ENCODE data around the gene GNB1L. TPM values are rescaled to one million over a fixed set of nuclear protein-coding genes. Genes with fewer than 3 reads are reported as not detected.

Gene GNB1L
- polyA plus RNA-seq, 4 donors: 3.2 to 7.9 (median 3.8) TPM

DNA sequence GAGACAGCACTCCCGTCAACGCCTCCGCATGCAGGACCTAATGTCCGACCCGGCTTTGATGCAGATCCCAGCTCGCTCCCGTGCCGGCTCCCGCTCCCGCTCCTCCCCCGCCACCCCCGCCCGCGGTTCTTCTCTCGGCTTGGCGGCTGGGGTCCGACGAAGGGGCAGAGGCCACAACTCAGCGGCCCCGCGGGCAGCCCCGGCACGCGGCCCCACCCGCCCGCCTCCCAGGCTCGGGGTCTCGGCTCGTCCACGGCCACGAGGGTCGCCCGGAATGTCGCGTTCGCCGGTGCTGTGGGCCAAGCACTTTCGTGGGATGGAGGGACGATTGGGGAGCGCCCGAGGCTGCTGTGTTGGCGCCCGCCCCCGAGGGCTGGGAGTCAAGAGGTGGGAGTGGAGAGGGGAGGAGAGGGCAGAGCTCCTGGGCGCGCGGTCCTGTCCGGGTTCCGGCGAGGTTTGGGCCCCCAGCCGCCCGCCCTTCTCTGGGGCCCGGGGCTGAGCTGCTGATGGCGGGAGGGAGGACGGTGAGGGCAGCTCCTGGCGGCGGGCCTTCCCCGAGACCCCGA is 99.4 kb downstream of the GNB1L start:
- no peak for DNase-seq (ENCODE audit: low read depth in 4 of 4, low spot score in 3 of 4)

DNA sequence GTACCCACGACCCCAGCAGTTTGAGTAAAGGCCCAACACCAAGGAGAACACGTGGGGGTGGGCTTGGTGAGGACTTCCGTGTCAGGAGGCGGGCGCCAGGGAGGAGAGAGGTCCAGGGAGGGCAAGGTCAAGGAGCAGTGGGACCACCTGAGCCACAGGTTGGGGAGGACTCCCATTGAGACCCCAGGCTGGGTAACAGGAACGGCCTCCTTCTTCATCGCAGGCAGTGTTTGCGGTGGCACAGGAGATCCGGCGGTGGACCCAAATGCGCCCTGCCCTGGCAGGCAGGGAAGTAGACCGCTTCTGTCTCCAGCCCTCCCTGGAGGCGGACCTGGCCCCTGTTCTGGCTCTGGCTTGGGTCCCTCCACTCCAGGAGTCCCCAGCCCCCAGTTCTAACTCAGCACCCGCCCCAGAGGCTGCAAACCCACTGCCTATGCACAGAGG is 100.0 kb downstream of the GNB1L start:
- no peak for DNase-seq (ENCODE audit: low read depth in 4 of 4, low spot score in 3 of 4)

DNA sequence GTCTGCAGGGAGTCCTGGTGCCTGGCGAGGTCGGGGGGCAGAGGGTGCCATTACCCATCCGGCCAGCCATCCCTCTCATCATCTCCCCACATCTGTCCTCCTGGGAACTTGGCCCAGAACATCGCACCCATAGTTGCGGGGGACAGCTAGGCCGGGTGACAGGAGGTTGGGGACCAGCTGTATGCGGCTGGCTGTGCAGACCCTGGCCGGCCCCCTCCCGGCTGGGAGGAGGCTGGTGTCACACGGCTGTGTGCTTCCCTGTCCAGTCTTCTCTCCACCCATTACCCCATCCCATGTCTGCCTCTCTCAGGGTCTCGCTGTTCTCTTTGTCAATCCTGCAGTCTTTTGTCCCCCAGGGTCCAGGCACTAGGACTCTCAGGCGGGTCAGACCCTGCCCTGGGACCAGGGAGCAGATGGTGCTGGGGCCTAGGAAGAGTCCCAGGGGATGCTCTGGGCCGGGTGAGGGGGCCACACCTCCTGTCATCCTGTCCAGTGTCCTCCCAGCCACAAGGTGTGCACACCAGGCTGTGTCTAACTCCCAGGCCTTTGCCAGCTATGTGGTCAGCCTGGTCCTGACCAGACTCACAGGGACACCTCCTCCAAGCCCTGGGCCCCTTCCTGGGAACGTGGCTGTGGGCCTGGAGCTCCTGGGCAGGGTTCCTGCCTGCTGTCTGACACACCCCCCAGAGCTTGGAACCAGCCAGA is 100.5 kb downstream of the GNB1L start:
- no peak for DNase-seq (ENCODE audit: low read depth in 4 of 4, low spot score in 3 of 4)

DNA sequence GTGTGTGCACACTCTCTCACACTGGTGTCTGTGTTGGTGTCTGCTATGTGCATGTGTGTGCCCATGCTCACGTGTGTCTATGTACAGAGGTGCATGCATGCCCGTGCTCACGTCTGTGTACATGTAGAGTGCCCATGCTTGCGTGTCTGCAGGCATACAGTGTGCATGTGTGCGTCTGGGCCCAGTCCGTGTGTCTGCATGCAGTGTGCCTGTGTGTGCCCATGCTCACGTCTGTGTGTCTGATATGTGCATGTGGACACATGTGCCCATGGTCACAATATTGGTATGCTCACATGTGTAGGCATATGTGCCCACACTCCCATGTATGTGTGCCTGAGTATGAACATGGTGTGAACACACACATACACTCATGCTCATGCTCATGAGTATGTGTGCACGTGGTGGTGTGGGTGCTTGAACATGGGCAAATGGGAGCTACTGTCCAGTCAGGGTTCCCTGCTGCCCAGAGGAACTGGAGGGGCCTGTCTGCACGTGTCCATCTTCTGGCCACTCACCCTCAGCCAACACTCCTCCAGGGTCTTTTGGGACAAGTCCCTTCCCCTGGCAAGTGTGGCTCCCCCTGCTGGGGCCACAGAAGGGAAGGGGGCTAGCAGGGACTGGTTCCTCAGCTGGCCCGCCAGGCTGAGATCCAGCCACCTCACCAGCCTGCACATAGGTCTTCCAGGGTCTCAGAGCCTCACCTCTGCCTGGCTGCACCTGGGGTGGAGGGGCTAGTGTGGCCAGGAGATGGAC is 101.4 kb downstream of the GNB1L start:
- no peak for DNase-seq (ENCODE audit: low read depth in 4 of 4, low spot score in 3 of 4)

DNA sequence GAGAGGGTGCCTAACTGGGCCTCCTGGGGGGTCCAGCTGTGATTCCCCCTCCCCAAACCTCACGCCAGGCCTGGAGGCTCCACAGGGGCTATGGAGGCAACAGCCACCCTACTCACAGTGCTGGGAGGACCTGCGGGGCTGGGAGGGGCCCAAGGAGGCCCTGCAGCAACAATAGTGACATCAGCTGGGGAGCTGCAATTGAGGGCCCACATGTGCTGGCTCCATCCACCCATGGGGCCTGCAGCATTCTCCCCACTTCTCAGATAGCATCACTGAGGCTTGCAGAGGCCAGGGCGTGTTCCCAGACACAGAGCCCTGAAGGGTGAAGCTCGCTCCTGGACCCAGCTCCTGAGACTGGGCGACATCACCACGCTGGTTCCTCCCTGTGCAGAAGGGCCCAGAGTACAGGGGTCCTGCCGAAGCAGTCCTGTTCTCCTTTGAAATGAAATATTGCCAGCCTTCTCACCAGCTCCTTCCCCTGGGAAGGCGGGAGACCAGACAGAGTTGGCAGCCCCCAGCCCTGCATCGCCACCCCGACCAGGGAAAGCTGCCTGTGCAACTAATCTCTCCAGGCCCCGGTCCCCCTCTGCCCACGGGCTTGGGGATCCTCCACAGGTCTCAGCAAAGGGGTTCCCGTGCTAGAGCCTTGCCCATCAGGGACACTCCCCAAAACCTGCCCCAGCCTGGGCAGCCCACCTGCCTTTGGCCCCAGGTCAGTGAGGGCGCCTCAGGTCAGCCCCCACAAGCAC is 103.0 kb downstream of the GNB1L start:
- DNase-seq (ENCODE audit: low read depth in 4 of 4, low spot score in 3 of 4): no peak

DNA sequence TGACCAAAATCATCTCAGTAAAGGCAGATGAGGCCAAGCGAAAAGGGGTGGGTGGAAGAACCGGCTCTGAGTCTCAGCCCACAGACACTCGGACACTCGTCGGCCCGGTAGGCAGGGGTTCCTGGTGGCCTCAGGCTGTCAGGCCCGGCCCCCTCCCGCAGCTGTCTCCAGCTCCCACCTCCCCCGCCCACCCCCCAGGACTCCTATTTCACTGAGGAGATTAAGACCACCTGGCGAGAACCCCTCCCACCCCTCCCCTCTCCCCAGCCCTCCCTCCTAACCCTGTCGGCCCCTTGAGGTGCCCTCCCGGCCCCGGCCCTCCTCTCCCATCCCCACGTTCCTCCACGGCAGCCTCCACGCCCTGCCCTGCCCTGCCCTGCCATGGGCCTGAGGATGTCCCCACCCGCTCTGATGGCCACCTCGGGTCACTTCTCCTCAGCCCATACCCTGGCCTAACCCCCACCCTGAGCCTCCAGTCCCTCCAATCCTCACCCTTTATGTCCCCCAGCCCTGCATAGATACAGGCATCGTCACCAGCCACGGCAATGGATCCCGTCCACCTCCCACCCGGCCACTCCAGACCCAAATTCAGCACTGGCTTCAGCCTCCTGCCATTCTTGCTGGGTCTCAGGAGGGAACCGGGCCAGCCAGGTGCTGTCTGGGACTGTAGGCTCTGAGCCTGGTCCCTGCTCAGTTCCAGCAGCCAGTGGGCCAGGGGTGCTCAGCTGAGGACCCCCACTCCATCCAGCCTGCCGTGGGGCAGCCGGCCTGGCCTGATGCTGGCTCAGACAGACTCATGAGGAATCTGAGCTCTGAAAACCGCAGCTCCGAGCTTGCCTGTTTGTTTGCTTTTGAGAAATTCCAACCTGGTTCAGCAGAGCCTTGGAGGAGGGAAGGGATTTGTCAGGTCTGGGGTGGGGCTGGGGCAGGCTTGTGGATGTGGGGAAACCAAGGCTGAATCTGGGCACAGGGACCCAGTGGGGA is 103.9 kb downstream of the GNB1L start:
- DNase-seq (ENCODE audit: low read depth in 4 of 4, low spot score in 3 of 4): no peak

DNA sequence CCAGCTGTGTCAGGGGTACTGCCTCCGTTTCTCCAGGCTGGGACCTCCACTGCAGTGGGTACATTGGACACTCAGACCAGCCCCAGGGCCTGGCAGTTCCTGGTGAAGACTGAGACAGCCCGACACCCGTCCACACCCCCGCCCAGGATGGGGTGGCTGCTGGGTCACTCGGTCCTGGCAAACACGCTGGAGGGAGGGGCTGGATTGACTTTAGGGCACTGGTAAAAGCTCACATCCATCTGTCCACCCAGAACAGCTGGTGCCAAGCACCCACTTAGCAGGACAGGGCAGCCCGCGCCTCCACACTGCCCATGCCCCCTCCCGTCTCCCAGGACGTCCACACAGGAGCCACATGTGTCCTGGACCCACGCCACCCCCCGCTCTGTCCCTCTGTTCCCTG is 104.8 kb downstream of the GNB1L start:
- DNase-seq (ENCODE audit: low read depth in 4 of 4, low spot score in 3 of 4): no peak

DNA sequence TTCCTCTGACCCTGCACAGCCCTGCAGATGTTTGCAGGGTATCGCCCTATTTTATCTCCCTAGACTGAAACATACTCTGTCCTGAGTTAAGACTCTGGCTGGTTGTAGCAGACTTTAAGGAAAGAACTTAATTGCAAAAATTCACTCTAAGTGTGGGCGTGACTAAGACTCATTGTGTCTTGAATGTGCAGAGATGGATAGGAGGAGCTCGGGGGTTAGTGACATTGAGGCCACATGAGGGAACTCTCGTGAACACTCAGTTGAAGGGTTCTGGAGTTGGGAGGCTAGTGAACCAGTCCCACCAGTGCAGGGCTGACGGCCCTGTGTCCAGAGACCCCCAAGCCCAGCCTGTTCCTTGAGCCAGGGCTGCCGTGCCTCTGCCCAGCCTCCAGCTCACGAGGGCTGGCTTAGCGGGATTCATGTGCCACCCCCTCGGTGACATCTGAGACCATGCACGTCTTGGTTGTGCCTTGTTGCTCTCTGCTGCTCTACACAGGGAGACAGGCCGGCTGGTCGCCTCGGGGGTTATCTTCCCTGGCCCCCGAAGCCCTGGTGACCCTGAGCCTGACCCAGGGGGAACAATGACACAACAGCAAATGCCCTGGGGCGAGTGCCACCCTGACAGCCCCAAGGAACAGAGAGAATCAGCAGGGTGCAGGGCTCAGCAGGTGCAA is 105.5 kb downstream of the GNB1L start:
- DNase-seq (ENCODE audit: low read depth in 4 of 4, low spot score in 3 of 4): no peak

DNA sequence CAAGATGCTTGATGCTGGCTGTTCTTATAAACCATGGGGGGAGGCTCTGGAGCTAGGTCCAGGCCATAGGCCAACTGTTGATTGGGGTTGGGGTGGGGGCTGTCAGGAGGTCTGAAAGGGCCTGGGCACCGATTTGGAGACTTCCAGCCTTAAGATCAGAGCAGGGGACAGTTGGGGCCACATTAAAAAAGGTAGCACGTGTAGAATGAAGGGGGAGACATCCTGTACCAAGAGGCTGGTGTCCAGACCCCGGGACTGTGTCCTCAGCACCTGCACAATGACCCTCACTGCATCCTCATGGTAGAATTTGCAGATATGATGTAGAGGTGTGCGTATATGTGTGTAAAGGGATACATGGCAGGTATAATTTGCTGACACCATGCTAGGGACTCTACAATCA is 106.5 kb downstream of the GNB1L start:
- no peak for DNase-seq (ENCODE audit: low read depth in 4 of 4, low spot score in 3 of 4)

DNA sequence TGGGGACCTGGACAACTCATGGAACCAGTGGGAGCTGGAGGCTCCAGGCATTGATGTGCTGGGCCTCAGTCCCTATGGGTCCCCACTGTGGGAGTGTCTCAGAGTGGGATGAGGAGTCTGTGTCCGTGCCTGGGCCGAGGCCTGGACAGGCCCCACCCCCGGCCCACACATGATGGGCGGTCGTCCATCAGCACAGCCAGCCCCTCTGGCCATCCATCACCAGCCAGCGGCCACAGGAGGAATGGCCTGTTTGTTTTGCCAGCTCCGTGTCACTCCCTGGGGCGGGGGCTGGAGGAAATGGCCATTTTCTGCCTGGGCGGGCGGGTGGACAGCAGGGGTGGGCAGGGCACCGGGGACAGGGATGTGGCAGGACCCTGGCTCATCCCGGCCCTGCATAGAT is 107.1 kb downstream of the GNB1L start:
- no peak for DNase-seq (ENCODE audit: low read depth in 4 of 4, low spot score in 3 of 4)

DNA sequence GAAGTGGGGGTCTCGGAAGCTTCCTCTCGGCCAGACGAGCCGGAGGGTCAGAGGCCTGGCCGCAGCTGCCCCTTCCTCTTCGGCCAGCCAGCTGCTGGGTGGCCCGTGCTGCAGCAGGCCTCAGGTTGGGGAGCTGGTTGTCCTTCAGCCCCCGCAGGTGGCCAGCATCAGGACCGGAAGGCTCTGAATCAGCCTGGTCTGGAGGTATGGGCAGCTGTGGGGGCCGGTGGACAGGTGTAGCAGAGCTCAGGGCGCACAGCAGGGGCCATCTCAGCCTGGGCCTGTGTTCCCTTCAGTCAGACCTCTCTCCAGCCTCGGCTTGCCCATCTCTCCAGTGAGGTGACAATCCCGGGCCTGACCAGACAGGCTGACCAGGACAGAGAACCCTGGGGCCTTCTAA is 107.9 kb downstream of the GNB1L start:
- DNase-seq (ENCODE audit: low read depth in 4 of 4, low spot score in 3 of 4): no peak

DNA sequence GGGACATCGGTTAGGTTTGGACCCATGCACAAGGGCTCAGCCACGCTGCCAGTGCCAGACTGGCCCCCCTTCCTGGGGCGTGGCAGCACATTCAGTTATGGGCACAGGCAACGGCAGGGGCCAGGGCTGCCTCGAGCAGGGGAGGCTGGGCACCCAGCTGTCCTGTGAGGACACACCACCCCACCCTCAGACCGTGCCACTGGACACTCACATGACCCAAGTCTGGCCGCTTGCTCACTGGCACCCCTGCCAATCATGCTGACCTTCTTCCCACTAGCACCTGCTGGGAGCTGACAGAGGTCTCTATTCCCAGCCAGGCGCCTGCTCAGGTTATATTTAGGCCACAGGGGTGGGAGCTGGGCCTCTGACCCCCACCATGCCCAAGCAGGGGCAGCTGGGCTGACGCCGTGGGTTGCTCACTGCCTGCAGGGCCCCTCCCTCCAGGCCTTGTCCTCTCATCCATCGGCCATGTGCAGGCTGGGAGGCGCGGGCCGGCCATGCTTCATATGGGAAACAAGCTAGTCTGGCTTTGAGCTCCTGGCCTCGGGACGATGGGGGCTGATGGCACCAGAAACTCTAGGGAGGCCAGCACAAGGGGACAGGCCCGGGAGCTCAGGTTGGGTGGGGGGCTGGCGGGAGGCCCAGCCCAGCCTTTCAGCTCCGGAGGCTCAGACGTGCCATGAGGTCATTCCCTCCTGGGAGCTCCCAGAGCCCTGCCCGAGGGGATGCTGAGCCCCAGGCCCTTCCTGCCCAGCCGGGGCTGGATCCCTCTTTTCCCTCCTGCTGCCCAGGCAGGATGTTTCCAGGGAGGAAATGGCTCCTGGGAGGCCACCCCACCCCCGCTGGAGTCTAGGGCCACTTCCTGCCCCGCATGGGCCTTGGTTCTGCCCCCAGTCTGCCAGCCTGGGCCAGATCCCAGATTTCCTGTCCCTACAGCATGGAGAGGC is 109.2 kb downstream of the GNB1L start:
- DNase-seq (ENCODE audit: low read depth in 4 of 4, low spot score in 3 of 4): no peak

DNA sequence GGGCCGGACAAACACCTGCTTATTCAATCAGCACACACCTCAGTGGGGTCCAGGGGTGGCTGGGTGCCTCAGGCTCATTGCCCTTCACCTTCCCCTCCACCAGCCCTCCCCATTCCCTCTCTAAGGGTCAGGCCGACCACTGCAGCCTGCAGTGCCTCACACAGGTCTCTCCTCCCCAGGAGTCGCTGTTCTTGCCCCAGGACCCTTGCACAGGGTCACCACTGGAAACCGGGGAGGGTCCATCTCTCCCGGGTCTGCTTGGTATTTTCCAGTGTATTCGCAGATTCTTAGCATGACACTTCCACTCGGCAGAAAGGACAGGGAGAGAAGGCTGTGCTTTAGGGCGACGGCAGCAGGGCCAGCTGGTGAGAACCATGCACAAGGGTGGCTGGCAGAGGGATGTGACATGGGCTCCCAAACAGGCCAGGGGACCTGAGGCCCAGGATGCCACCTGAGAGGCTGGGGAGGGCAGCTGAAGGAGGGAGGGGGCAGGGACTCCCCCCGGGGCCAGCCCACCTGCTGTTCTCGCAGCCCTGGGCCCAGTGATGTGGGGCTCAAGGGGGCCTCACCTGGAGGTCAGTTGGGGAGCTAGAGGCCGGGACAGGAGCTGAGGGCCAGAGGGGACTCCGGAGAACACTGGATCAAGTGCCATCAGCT is 110.2 kb downstream of the GNB1L start:
- no peak for DNase-seq (ENCODE audit: low read depth in 4 of 4, low spot score in 3 of 4)

DNA sequence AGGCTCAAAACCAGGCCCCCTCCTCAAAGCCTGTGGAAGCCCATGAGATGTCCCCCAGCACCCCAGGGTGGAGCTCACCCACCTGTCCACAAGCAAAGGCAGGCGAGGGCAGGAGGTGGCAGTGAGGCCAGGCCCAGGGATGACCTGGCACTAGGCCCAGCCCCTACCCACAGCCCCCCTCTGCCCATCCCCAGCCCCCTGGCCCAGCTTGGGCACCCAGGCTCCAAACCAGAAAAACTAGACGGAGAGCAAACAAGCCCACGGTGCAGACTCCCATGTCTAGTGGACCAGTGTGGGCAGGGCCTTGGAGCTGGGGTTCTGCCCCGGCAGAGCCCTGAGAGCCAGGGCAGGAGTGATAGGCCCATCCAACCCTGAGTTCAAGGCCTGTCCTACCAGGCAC is 111.0 kb downstream of the GNB1L start:
- DNase-seq (ENCODE audit: low read depth in 4 of 4, low spot score in 3 of 4): no peak

DNA sequence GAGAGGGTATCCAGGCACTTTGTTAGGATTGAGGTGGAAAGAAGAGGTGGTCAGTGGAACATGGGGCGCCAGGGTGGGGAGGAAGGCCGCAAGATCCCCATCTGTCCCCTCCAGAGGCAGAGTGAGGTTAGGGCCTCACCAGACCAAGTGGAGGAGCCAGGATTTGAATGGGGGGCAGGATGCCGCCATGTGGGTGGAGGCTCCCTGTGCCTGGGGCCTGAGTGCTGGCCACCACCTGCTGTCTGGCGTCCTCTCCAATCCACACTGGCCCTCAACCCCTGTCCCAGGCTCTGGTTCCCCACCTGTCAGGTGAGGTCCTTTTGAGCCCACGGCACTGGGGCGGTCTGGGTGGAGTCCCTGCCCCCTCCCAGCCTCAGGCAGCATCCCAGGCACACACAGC is 111.6 kb downstream of the GNB1L start:
- no peak for DNase-seq (ENCODE audit: low read depth in 4 of 4, low spot score in 3 of 4)

DNA sequence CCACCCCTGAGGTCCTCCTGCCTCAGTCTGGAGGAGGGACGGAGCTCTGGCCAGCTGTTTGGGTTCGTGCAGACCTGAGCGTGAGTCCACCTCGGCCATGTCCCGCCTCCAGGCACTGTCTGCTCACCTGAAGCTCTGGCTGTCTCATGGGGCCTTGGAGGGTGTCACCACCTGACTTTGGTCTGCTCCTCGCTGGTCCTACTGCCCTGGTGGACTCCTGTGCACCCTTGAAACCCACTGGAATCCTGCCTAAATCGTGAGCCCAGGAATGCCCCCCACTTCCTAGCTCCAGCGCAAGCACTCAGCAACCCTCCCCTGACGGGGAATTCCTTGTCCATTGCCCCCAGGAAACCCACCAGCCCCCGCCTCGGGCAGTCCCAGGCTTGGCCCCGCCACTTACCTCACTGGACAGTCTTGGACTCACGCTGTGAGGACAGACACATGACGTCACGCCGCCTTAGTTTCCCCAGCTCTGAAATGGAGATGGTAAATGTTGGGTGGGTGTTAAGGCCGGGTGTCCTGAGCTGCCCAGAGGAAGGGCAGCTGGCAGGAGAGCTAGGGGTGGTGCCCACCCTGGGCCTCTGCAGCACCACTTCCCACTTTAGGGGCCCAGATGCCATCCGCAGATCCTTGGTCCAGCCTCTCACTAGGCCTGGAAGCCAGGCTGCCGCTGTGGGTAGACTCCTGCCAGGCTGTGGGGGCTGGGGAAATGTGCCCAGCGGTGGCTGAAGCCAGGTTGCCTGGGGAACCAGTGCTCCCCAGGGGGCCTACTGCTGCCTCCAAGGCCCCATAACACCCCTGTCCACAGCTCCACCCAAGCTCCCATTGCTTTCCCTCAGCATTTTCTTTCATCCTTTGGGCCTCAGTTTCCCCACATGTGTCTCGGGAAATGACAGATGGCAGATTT is 112.3 kb downstream of the GNB1L start:
- no peak for DNase-seq (ENCODE audit: low read depth in 4 of 4, low spot score in 3 of 4)

DNA sequence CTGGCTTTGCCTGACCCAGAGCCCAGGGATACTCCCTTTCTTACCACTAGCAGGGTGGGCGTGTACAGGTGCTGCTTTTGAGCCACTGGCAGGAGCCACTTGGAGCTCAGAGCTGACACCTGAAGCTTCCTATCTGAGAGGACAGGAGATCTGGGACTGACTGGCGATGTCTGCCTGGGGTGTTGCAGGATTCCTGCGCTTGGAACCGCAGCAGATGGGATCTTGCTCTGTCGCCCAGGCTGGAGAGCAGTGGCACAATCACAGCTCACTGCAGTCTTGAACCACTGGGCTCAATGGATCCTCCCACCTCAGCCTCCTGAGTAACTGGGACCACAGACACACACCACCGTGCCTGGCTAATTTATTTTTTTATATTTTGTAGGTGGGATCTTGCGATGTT is 113.6 kb downstream of the GNB1L start:
- no peak for DNase-seq (ENCODE audit: low read depth in 4 of 4, low spot score in 3 of 4)
